ENCODE measurements around the gene PLCXD3.

The PLCXD3 gene

DNA sequence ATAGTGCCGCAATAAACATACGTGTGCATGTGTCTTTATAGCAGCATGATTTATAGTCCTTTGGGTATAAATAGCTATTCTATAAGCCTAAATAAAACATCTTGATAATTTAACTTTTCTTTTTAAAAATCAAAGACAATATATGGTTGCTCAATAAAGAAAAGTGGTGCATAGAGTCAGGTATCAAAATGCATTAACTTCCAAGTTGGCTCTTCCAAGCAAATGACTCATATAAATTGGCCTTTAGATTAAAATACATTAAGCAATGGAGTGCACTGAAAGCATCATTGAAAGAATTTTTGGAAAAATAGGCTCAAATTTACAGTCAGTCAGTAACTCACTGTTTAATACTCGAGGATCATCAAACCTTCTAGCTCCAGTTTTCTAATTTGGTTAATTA, 106.6 kb downstream of the PLCXD3 start:
- no peak for DNase-seq
- in situ Hi-C loops (cut with HindIII; ENCODE audit: low pct_ligation_motif_present, low sequenced_read_pairs) = no loop called here
- H3K27ac ChIP-seq = no peak overlapping the region
- no peak overlapping the region for H3K4me3 ChIP-seq (ENCODE audit: low read depth, low read length)
- H3K36me3 ChIP-seq (replicated peaks) = no peaks in the 10 kb centered on the region
- no peaks in the 10 kb centered on the region for H3K27me3 ChIP-seq (replicated peaks)
- TF ChIP-seq, protein P1, sequence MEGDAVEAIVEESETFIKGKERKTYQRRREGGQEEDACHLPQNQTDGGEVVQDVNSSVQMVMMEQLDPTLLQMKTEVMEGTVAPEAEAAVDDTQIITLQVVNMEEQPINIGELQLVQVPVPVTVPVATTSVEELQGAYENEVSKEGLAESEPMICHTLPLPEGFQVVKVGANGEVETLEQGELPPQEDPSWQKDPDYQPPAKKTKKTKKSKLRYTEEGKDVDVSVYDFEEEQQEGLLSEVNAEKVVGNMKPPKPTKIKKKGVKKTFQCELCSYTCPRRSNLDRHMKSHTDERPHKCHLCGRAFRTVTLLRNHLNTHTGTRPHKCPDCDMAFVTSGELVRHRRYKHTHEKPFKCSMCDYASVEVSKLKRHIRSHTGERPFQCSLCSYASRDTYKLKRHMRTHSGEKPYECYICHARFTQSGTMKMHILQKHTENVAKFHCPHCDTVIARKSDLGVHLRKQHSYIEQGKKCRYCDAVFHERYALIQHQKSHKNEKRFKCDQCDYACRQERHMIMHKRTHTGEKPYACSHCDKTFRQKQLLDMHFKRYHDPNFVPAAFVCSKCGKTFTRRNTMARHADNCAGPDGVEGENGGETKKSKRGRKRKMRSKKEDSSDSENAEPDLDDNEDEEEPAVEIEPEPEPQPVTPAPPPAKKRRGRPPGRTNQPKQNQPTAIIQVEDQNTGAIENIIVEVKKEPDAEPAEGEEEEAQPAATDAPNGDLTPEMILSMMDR (IDR thresholded peaks at IDR 0.05; ENCODE audit: low read depth, low read length, missing control alignments) = no peak

DNA sequence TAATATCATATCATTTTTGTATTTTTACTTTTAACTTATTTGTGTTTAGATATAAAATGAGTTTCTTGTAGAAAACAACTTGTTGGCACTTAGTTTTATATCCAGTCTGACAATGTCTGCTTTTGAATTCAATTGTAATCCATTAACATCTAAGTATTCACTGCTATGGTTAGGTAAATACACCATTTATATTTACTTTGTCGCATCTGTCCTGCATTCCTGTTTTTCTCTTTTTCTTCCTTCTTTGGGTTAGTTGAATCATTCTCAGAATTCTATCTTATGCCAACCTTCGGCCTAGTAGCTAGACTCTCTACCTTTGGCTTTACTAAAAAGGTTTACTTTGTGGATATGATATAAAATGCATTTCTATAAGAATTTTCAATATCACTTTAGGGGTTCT, 107.6 kb downstream of the PLCXD3 start:
- no peak overlapping the region for H3K27ac ChIP-seq
- H3K36me3 ChIP-seq (replicated peaks) = no peaks in the 10 kb centered on the region
- in situ Hi-C loops (cut with HindIII; ENCODE audit: low pct_ligation_motif_present, low sequenced_read_pairs) = no loop called here
- H3K27me3 ChIP-seq (replicated peaks) = no peaks in the 10 kb centered on the region
- no peak for DNase-seq
- TF ChIP-seq, protein P1 (IDR thresholded peaks at IDR 0.05; ENCODE audit: low read depth, low read length, missing control alignments) = no peak
- no peak overlapping the region for H3K4me3 ChIP-seq (ENCODE audit: low read depth, low read length)

DNA sequence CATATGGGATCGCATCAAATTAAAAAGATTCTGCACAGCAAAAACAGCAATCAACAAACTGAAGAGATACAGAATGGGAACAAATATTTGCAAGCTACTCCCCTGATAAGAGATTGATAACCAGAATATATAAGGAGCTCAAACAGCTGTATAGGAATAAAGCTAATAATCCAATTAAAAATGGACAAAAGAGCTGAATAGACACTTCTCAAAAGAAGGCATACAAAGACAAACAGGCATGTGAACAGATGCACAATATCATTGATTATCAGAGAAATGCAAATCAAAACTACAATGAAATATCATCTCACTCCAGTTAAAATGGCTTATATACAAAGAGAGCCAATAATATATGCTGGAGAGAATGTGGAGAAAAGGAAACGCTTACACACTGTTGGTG, 110.6 kb downstream of the PLCXD3 start:
- H3K4me3 ChIP-seq (ENCODE audit: low read depth, low read length) = no peak overlapping the region
- in situ Hi-C loops (cut with HindIII; ENCODE audit: low pct_ligation_motif_present, low sequenced_read_pairs) = no loop called here
- H3K36me3 ChIP-seq (replicated peaks) = no peaks in the 10 kb centered on the region
- TF ChIP-seq, protein P1 (IDR thresholded peaks at IDR 0.05; ENCODE audit: low read depth, low read length, missing control alignments) = no peak
- H3K27ac ChIP-seq = no peak overlapping the region
- no peaks in the 10 kb centered on the region for H3K27me3 ChIP-seq (replicated peaks)
- no peak for DNase-seq

DNA sequence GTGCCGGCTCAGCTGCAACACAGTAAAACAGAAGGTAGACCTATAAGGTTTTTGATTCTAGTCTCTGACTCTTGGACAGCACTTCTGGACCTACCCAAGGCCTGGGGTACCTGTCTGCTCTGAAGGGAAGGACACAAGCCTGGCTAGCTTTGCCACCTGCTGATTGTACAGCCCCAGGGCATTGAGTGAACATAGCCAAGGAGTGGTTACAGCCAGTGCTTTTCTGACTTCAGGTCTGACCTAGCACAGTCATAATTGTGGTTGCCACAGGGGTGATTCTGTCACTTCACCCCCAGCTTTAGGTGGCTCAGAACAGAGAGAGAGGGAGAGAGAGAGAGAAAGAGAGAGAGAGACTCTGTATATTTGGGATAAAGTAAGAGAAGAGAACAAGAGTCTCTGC, 118.4 kb downstream of the PLCXD3 start:
- Histone ChIP-seq H3K27ac (no peak overlapping the region), H3K36me3 (replicated peaks) (no peaks in the 10 kb centered on the region), H3K4me3 (ENCODE audit: low read depth, low read length) (no peak overlapping the region), H3K27me3 (replicated peaks) (no peaks in the 10 kb centered on the region)
- no peak for DNase-seq
- in situ Hi-C loops (cut with HindIII; ENCODE audit: low pct_ligation_motif_present, low sequenced_read_pairs) = no loop called here
- TF ChIP-seq, protein P1 (IDR thresholded peaks at IDR 0.05; ENCODE audit: low read depth, low read length, missing control alignments) = no peak

DNA sequence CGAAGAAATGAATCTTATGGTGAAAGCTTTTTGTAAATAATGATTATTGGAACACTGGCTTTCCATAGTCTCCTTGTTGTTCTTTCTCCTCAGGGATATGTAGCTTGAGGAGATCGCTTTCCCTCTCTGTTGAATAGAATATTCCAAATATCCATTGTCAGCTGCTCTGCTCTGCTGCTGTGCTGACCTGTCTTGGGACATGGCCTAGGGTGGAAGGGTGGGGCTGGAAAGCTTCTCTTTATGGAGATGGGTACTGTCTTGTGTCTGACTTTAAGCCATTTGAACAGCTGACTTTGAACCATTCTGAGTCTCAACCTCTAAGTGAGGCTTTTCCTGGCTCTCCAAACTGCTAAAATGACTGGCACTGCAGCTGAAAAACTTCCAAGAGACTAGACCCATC, 135.8 kb downstream of the PLCXD3 start:
- no peak for DNase-seq
- in situ Hi-C loops (cut with HindIII; ENCODE audit: low pct_ligation_motif_present, low sequenced_read_pairs) = no loop called here
- TF ChIP-seq, protein P1 (IDR thresholded peaks at IDR 0.05; ENCODE audit: low read depth, low read length, missing control alignments) = no peak
- Histone ChIP-seq H3K36me3 (replicated peaks) (no peaks in the 10 kb centered on the region), H3K27me3 (replicated peaks) (no peaks in the 10 kb centered on the region), H3K27ac (no peak overlapping the region), H3K4me3 (ENCODE audit: low read depth, low read length) (no peak overlapping the region)

DNA sequence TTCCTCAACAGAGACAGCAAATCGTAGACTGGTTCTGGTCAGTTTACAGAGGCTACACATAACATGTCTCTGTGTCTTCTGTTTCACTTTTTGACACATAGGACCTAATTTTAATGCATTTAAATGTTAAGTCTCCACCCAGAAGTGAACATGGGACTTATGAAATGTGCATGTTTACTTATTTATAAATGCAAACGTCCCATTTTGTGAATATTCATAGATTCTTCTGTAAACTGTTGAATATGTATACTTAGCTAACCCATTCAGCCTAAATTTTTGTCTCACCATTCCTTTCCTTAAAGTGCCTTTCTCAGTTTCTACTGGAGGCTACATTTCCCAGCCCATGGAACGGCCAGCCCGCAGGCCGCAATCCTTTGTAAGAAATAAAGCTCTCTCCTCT, 137.2 kb downstream of the PLCXD3 start:
- in situ Hi-C loops (cut with HindIII; ENCODE audit: low pct_ligation_motif_present, low sequenced_read_pairs) = no loop called here
- H3K27ac ChIP-seq = no peak overlapping the region
- TF ChIP-seq, protein P1 (IDR thresholded peaks at IDR 0.05; ENCODE audit: low read depth, low read length, missing control alignments) = no peak

More for the DNA sequence above, 137.2 kb downstream of the PLCXD3 start:
- no peaks in the 10 kb centered on the region for H3K27me3 ChIP-seq (replicated peaks)
- no peaks in the 10 kb centered on the region for H3K36me3 ChIP-seq (replicated peaks)
- H3K4me3 ChIP-seq (ENCODE audit: low read depth, low read length) = no peak overlapping the region
- no peak for DNase-seq
